Sigmoid colon (tissue), 7 donors: Measurements from ENCODE around the gene CPXM2. TPM values are rescaled to one million over a fixed set of nuclear protein-coding genes. Genes with fewer than 3 reads are reported as not detected.
A peak's percentile ranks its signal among the peaks of the same experiment; 100 is the strongest.

Experiments used
- DNase-seq: peaks from one replicate; pipeline ENCODE4 v3.0.0-alpha.2; 2019
- H3K27ac ChIP-seq, 4 donors: fragments of 200-600 bp; sonication (generic); one replicate each; pipeline ENCODE4 v1.5.1; 2016 to 2019; ENCODE audit warnings: mild to moderate bottlenecking in 1 of 4
- H3K27me3 ChIP-seq, 3 donors: fragments of 200-600 bp; sonication (generic); one replicate each; pipeline ENCODE4 v1.5.1; 2019; ENCODE audit warnings: mild to moderate bottlenecking in 1 of 3
- H3K36me3 ChIP-seq, 4 donors: fragments of 200-600 bp; sonication (generic); one replicate each; pipeline ENCODE4 v1.5.1; 2016 to 2019
- H3K4me1 ChIP-seq, 4 donors: fragments of 200-600 bp; sonication (generic); one replicate each; pipeline ENCODE4 v1.5.1; 2017 to 2019
- H3K4me3 ChIP-seq, 4 donors: fragments of 200-600 bp; sonication (generic); one replicate each; pipeline ENCODE4 v1.5.1; 2017 to 2019; ENCODE audit warnings: mild to moderate bottlenecking in 2 of 4, moderate library complexity in 1 of 4
- H3K9me3 ChIP-seq, 4 donors: fragments of 200-600 bp in 3 of 4; sonication (generic) in 3 of 4; one replicate each; pipeline versions ENCODE4 v1.5.1 to v1.6.1; 2013 to 2019
- EP300 ChIP-seq, 4 donors: sonication (generic); formaldehyde crosslinking; IDR thresholded peaks; one replicate each; pipeline ENCODE4 v1.6.1; 2017; ENCODE audit warnings: antibody characterized with exemption in 4 of 4
- POLR2A ChIP-seq, 2 donors: fragments of 450-650 bp; IDR thresholded peaks; one replicate each; pipeline ENCODE4 v1.6.1; 2016; ENCODE audit warnings: antibody characterized with exemption in 2 of 2, mild to moderate bottlenecking in 2 of 2, moderate library complexity in 2 of 2
- POLR2AphosphoS5 ChIP-seq, 4 donors: sonication (generic); formaldehyde crosslinking; IDR thresholded peaks; one replicate each; pipeline ENCODE4 v1.6.1; 2017; ENCODE audit warnings: antibody characterized with exemption in 4 of 4
- WGBS, 2 donors: extraction: QIAGEN DNeasy Blood & Tissue Kit; methylation state at CpG; one replicate each; pipeline ENCODE4 v1.1.7; 2013; 5-methylcytosine and 5-hydroxymethylcytosine counted together
- intact Hi-C: fragments of 100-400 bp; cut with DNase I; formaldehyde crosslinking; loops from one replicate; pipeline ENCODE4 v1.15.1; 2023
- polyA plus RNA-seq, 3 donors: library from polyadenylated mRNA; stranded (reverse); fragments of 200-250 nt; gene quantifications; one replicate each; pipeline ENCODE4 v1.2.3, GENCODE V29; 2013
- total RNA-seq, 4 donors: library from RNA; depleted of rRNA; stranded (reverse); fragments of >200 nt; gene quantifications; one replicate each; pipeline ENCODE4 v1.1.0, GENCODE V29; 2016
- TF ChIP-seq, protein P1 (sequence below), 4 experiments: fragments of 450-650 bp in 3 of 4; fragments of 200-600 bp in 1 of 4; IDR thresholded peaks; one replicate each; pipeline ENCODE4 v1.5.1; 2016 to 2019; ENCODE audit warnings: antibody characterized with exemption in 4 of 4, mild to moderate bottlenecking in 3 of 4, moderate library complexity in 2 of 4
- donor health status: healthy with polysubstance abuse.
- donor health status: Bipolar disorder and iron deficiency.
- donor health status: healthy.

Gene CPXM2
- total and polyA plus RNA-seq, 7 donors = 0.69 to 153 (median 48.5) TPM

DNA sequence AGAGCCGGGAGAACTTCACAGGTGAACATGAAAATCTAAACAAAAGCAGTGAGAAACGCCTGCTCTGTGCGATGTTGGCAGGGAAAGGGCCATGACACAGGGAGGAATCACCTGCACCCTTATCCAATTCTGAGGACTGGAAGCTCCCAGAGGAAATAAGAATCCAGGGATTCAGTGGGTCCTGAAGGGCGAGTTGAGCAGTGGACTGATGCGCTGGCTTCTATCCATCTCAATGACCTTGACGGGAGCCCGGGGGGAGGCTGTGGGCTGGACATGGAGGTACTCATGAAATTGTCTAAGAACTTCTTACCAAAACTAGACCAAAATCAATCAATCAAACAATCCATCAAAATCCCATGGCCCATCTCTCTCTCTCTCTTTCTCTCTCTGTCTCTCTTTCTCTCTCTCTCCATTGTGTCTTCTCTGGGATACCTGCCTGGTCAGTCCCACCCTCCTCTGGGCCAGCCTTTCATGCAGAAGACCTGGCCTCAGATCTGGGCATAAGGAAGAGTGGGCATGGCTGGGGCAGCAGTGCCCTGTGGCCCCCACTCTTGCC is 7.2 kb downstream of the CPXM2 start:
- no peaks in the 10 kb centered on the region for H3K9me3 ChIP-seq
- H3K4me1 ChIP-seq = peaks cover 0 to 95% (median 87%) of the 10 kb centered on the region in 4 donors
- intact Hi-C loops = no loop called here
- no peak overlapping the region for H3K4me3 ChIP-seq
- TF ChIP-seq POLR2A (IDR thresholded peaks at IDR 0.05) = no peak
- no peak for TF ChIP-seq POLR2AphosphoS5 (IDR thresholded peaks at IDR 0.05)
- no peak for TF ChIP-seq EP300 (IDR thresholded peaks at IDR 0.05)
- TF ChIP-seq, protein P1, sequence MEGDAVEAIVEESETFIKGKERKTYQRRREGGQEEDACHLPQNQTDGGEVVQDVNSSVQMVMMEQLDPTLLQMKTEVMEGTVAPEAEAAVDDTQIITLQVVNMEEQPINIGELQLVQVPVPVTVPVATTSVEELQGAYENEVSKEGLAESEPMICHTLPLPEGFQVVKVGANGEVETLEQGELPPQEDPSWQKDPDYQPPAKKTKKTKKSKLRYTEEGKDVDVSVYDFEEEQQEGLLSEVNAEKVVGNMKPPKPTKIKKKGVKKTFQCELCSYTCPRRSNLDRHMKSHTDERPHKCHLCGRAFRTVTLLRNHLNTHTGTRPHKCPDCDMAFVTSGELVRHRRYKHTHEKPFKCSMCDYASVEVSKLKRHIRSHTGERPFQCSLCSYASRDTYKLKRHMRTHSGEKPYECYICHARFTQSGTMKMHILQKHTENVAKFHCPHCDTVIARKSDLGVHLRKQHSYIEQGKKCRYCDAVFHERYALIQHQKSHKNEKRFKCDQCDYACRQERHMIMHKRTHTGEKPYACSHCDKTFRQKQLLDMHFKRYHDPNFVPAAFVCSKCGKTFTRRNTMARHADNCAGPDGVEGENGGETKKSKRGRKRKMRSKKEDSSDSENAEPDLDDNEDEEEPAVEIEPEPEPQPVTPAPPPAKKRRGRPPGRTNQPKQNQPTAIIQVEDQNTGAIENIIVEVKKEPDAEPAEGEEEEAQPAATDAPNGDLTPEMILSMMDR (IDR thresholded peaks at IDR 0.05) = no peak
- peak overlapping the region; percentile 80 to 99 (median 98) for H3K27ac ChIP-seq
- no peak for DNase-seq
- H3K36me3 ChIP-seq = peaks cover 0 to 3% (median 0%) of the 10 kb centered on the region in 4 donors
- WGBS, 2 donors = 88 to 89% methylated on average over 7 of the region's 7 CpGs
- H3K27me3 ChIP-seq = no peaks in the 10 kb centered on the region

DNA sequence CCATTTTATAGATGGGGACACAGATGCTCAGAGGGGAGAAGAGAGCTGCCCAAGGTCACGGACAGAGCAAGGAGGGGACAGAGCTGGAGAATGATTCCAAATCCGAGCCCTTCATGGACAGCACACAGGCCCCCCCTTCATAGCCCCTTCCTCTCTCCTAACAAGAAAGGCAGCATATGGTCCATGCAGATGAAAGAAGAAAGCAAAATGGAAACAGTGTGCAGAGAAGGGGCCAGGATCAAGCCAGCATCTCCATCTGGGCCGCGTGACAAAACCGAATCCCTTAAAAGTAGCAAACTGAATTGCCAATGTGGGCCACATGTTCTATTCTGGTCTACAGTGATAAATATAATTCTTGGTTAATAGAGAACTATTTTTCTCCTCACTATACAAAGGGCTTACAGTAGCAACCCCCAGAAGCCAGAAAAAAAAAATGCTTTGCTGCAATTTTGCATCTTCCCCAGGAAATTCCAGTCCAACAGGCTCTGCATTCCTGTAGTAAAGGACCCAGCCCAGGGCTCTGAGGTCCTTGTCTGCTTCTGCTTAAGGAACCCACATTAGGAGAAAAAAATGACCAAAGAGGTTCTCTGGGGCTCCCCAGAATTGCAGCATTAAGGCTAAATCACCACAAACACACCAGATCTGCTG is 7.8 kb downstream of the CPXM2 start:
- 83 to 91% methylated on average over 5 of the region's 5 CpGs for WGBS, 2 donors
- H3K36me3 ChIP-seq = peaks cover 0 to 6% (median 0%) of the 10 kb centered on the region in 4 donors
- H3K4me1 ChIP-seq = peaks cover 0 to 95% (median 91%) of the 10 kb centered on the region in 4 donors
- peak overlapping the region; percentile 80 to 99 (median 98) for H3K27ac ChIP-seq
- H3K9me3 ChIP-seq = no peaks in the 10 kb centered on the region
- DNase-seq = no peak
- intact Hi-C loops = no loop called here
- H3K27me3 ChIP-seq = no peaks in the 10 kb centered on the region
- TF ChIP-seq, protein P1 (IDR thresholded peaks at IDR 0.05) = no peak
- TF ChIP-seq EP300 (IDR thresholded peaks at IDR 0.05) = no peak
- TF ChIP-seq POLR2AphosphoS5 (IDR thresholded peaks at IDR 0.05) = no peak
- TF ChIP-seq POLR2A (IDR thresholded peaks at IDR 0.05) = no peak
- no peak overlapping the region for H3K4me3 ChIP-seq

DNA sequence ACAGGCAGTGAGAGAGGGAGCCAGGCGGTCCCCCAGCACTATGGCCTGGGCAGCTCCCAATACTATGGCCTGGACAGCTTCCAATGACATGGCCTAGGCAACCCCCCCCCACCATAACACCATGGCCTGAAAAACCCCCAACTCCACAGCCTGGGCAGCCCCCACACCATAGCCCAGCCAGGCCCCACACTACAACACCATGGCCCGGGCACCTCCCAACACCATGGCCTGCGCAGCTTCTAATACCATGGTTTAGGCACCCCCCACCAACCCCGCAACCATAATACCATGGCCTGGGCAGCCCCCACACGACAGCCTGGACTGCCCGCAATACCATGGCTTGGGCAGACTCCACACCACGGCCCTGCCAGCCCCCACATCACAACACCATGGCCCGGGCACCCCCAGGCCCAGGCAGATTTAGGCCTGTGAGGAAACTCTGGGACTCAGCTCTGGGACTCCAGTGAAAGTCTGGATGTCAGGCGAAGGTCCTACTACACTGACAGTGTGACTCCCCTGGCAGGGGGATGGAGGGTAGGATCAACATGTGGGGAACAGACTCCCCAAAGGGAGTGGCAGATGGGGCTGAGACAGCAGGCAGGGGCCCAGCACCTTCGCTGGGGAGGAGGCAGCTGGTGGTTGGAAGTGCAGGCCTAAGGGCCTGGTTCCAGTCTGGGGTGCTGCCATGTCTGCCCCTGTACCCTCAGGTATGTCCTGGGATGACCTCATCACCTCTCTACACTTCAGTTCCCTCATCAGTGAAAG is 8.7 kb downstream of the CPXM2 start:
- Histone ChIP-seq H3K4me1 (peaks cover 0 to 90% (median 86%) of the 10 kb centered on the region in 4 donors), H3K4me3 (no peak overlapping the region), H3K9me3 (no peaks in the 10 kb centered on the region), H3K27me3 (no peaks in the 10 kb centered on the region), H3K27ac (peak overlapping the region; percentile 80 to 99 (median 98)), H3K36me3 (peaks cover 0 to 7% (median 0%) of the 10 kb centered on the region in 4 donors)
- DNase-seq = no peak
- 89 to 91% methylated on average over 10 of the region's 10 CpGs for WGBS, 2 donors
- TF ChIP-seq POLR2A (IDR thresholded peaks at IDR 0.05) (no peak), POLR2AphosphoS5 (IDR thresholded peaks at IDR 0.05) (no peak), EP300 (IDR thresholded peaks at IDR 0.05) (no peak)
- TF ChIP-seq, protein P1 (IDR thresholded peaks at IDR 0.05) = no peak
- intact Hi-C loops = no loop called here

DNA sequence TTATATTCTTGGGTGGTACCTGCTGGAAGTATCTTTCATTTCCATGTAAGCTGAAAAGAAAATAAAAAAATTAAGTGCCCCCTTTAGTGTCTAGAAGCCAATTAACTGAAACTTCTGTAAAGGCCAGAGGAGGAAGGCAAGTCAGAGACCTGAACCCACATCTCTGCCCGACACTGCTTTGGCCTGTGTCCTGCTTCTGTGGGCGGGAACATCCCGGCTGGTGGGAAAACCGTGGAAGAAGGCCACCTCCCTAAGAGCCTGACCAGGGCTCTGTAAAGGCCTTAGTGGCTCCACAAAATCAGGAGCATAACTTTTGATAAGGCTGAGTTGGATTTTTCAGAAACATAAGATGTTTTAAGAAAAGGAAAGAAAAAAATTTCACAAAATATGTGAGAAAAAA is 9.4 kb downstream of the CPXM2 start:
- H3K27me3 ChIP-seq = no peaks in the 10 kb centered on the region
- peaks cover 0 to 14% (median 0%) of the 10 kb centered on the region in 4 donors for H3K36me3 ChIP-seq
- intact Hi-C loops = no loop called here
- peak overlapping the region; percentile 80 to 99 (median 98) for H3K27ac ChIP-seq
- TF ChIP-seq EP300 (IDR thresholded peaks at IDR 0.05) = no peak
- TF ChIP-seq POLR2A (IDR thresholded peaks at IDR 0.05) = no peak
- TF ChIP-seq, protein P1 (IDR thresholded peaks at IDR 0.05) = no peak
- no peak for TF ChIP-seq POLR2AphosphoS5 (IDR thresholded peaks at IDR 0.05)
- no peaks in the 10 kb centered on the region for H3K9me3 ChIP-seq
- H3K4me3 ChIP-seq = no peak overlapping the region
- WGBS, 2 donors = 76 to 80% methylated on average over 4 of the region's 4 CpGs
- H3K4me1 ChIP-seq = peaks cover 0 to 84% (median 79%) of the 10 kb centered on the region in 4 donors
- no peak for DNase-seq
